HT1080 (cell line): ENCODE measurements around the gene SHD. TPM values are rescaled to one million over a fixed set of nuclear protein-coding genes. Genes with fewer than 3 reads are reported as not detected.

ENCODE experiments used
- DNase-seq: peaks from one replicate; pipeline ENCODE4 v3.0.0-alpha.2; 2015; ENCODE audit warnings: low read depth
- total RNA-seq: library from RNA; depleted of rRNA; stranded (reverse); fragments of >200 nt; shearing (Covaris generic); gene quantifications from 2 replicates; pipeline ENCODE4 v1.2.3, GENCODE V29; 2014

Gene SHD
- total RNA-seq, 1 experiment from 2014 or later: not detected

DNA sequence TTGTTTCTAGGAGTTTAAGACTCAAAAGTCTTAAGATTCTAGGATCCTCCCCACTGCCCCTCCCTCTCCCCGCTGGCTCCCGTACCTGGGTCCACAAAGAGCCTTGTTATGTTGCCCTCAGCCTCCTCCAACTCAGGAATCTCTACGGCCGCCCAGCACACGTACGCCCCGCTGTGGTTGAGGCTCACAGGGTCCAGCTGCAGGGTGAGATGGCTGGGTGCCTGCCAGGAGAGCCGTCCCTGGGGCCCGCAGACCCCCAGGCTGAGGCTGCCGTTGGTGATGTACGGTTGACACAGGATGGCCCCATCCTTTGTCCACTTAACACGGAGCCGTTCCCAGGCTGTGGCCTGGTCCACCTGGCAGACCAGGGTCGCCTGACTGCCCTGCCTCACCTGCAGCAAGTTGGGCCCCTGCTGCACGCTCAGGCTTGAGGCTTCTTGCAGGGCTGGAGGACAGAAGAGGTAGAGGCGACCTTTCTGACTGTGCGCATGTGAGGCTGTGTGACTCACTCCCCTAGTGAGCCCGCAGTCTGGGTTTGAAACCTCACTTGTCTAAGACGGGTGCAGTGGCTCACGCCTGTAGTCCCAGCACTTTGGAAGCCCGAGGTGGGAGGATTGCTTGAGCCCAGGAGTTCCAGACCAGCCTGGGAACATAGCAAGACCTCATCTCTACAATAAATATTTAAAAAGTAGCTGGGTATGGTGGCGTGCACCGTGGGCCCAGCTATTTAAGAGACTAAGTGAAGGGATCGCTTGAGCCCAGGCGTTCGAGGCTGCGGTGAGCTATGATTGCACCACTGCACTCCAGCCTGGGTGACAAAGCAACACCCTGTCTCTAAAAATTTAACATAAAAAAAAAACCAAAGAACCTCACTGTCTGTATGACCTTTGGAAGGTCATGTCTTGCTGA is 19.1 kb downstream of the SHD start:
- peak; percentile 26 for DNase-seq

DNA sequence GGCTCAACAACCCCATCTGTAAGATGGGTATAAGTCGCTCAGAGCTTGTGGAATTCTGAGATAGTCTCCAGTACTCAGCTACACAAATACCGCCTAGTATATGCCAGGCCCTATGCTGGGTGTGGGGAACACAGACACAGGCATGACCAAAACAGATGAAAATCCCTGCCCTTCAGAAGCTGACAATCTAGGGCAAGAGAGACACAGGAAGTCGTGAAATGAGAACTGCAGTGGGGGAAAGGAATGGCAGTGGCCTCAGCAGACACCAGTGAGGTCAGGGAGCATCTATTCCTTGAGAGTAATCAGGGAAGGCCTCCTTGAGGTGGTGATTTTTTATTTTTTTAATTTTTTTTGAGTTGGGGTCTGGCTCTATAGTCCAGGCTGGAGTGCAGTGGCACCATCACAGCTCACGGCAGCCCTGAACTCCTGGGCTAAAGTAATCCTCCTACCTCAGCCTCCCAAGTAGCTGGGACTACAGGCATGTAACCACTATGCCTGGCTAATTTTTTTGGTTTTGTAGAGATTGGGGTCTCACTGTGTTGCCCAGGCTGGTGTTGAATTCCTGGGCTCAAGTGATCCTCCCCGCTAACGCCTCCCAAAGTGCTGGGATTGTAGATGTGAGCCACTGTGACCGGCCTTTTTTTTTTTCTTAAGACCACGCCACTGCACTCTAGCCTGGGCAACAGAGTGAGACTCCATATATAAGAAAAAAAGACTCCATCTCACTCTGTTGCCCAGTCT is 19.9 kb downstream of the SHD start:
- no peak for DNase-seq

DNA sequence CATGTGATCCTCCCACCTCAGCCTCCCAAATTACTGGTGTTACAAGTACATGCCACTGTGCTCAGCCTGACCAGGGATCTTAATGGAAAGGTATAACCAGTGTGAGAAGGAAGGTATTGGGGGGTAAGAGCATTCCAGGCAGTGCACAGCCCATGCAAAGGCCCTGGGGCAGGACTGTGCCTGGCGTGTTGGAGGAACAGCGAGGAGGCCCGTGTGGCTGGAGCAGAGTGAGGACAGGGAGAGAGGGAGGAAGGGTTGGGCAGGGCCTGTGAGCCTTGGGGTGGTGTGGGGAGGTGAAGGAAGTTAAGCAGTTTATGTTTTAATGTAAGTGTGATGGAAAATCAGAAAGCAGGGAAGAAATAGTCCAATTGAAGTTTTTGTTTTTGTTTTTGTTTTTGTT is 21.5 kb downstream of the SHD start:
- DNase-seq: no peak

DNA sequence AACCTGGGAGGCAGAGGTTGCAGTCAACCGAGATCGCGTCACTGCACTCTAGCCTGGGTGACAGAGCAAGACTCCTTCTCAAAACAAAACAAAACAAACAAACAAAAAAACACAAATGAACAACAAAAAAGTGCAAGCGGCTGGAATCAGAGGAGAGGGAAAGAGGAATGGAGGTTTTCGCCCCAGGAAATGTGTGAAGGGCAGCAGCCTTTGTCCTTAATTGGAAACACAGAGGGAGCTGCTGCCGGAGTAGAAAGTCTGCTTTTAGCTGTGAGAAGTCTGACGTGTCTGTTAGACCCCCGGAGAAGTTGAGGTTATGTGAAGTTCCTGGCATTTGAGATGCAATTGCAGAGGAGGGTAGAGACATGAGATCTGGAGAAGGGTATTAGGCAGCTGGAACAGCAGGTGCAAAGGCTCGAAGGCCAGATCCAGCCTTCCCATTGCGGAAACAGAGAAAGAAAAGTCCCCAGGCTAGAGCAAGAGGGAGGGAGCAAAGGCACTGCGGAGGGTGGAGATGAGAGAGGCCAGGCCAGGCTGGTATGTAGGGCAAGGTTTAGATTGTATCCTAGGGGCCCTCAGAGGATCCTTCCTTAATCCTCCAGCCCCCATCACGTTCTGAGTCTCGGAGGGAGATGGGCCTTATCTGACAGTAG is 22.6 kb downstream of the SHD start:
- DNase-seq: no peak

DNA sequence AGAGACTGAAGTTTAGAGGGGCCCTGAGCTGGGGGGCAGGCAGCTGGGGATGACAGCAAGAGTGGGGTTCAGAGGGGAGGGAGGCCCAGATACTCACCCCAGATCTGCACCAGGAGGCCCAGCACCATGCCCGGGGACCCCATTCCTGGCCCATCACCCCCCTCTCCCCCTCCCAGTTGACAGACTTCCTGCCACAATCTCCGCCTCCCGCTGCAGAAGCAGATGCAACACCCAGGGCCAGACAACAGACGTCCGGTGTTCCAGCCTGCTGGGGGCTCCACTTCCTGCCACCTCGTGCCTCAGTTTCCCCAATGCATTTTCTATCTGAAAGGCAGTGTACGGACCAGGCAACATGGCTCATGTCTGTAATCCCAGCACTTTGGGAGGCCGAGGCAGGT is 23.2 kb downstream of the SHD start, which contains the start of gene TMIGD2:
TMIGD2 (minus strand) TSS at position 147 of the 398 bp plus-strand sequence; CDS start at position 143, 4 bp downstream.
- no peak for DNase-seq

DNA sequence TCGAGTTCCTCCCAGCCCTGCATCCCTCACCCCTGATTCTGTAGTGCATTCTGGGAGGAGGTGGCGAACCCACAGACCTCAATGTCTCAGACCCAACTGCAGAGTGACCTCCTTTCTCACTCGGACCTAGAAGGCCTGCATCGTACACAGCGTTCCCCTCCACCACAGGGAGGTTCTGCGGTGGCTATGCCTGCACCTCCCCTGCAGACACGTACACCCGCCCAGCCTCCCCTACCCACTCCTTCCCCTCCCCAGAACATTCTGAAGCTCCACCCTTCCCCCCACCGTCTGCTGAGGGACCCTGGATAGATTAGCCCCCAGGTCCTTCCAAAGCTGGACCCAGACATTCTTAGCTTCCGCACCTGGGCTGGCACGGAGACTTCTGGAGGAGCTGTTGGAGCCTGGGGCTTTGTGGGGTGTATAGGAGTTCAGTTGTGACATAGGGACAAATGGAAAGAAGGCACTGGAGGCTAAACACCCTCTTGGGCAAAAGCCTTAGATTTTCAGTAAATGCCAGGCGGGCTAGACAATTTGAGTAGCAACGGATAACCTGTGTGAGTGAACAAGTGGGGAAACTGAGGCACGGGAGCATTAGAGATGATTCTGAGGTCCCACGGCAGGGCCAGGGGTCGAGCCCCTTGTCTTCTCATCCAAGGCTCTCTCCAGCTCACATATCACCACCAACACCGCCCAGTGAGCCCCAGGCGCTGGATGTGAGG is 24.9 kb downstream of the SHD start:
- no peak for DNase-seq

DNA sequence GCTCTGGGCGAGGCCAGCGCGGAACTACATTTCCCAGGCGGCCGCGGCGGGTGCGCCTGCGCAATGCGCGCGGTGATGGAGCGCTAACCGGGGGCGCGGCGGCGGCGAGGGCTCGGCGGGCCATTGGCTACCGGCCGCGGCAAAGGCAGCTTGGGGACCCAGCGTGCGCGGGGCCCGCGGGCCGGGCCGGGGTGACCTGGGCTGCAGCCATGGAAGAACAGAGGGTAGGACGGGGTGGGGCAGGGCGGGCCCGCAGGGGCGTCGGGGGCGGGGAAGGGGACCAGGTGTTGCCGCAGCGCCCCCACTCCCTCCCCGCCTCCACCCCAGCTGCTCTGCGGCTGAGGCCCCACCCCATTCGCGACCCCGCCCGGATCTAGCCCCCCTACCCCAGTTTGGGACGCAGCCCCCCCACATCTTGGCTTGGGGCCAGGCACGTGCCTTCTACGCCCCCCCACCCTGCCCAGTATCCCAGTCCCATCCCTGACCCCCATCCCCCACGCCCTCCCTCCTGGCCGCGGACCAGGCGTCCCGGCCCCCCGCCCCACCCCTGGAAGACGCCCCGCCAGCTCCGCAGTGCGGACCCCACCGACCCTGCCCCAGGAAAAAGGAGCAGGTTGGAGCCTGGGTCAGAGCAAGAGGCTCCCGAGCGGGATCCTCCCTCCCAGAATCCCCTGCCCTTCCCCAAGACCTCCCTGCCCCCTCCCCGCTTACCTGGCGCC is 25.6 kb downstream of the SHD start, which contains the start of gene FSD1:
FSD1 (plus strand) TSS at position 61 of the 719 bp plus-strand sequence; CDS start at position 210, 149 bp downstream.
- peak; percentile 53 for DNase-seq

DNA sequence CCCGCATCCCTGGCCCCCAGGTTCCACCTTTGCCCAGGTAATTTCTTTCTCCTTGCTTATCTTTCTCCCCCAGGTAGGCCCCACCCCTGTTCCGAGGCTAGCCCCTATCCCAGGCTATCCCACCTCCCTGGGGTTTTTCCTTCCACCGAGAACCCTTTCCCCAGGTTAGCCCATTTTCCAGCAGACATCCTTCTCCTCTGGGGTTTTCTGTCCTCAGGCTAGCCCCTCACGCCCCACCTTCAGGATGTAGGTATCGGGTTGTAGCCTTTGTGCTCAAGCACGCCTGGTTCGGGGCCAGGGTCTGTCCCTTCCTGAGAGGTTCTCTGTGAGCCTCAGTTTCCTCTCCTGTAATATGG is 26.2 kb downstream of the SHD start:
- DNase-seq: no peak

DNA sequence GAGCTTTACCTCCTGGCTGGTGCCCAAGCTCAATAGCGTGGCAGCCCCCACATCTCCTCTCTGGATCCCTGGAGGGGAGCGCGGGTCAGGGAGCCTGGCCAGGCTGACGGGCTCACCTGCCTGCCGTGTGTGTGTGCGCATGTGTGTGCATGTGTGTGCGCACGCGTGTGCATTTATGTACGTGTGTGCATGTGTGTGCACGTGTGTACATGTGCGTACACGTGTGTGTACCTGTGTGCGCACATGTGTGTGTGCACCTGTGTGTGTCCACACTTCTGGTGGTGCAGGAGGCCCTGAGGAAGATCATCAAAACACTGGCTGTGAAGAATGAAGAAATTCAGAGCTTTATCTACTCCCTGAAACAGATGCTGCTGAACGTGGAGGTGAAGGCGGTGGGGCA is 26.6 kb downstream of the SHD start:
- no peak for DNase-seq

DNA sequence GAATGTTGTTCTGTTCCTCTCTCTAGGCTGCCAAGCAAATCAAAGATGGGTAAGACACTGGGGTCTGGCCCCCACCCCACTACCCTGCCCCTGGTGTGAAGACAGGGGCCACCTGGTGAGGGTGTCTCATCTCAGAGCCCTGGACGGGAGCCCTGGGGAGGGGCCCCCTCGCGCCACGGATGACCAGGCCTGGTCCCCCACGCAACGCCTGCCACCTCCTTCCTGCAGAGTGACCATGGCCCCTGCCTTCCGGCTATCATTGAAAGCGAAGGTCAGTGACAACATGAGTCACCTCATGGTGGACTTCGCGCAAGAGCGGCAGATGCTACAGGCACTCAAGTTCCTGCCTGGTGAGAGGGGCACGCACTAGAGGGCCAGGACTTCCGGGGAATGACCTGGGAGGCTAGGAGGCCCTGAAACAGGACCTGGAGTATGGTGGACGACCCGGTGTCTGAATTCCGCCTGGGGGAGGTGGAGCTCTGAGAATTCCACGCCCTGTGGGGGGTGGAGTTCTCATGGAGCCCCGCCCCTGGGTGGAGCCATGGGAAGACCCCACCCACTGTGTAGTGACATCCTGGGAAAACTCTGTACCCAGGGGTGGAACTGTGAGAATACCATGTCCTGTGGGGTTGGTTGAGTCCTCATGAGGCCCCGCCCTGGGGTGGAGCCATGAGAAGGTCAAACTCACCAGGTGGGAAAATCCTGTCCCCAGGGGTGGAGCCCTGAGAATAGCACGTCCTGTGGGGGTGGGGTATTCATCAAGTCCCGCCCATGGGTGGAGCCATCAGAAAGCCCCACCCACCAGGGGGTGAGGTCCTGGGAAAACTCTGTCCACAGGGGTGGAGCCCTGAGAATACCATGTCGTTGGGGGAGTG is 31.4 kb downstream of the SHD start:
- DNase-seq: no peak

DNA sequence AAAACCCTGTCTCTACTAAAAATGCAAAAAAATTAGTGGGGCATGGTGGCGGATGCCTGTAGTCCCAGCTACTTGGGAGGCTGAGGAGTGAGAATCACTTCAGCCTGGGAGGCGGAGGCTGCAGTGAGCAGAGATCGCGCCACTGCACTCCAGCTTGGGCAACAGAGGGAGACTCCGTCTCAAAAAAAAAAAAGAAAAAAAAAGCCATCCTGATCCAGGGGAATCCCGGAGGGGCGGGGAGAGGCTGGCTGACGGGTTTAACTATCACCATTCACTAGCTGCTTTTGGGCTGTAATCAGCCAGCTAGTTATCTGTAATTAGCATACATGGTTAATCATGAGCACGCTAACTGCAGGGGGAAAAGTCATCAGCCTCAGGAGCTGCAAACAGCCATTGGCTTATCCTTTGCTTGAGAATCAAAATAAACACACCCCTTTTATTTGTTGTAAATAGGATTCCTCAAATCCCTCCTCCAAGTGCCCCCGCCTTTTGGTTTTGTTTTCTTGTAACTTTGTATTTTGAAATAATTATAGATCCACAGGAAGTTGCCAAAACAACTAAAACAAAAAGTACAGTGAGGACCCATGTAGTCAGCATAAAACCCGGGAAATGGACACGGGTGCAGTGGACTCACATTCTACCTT is 34.9 kb downstream of the SHD start:
- no peak for DNase-seq

DNA sequence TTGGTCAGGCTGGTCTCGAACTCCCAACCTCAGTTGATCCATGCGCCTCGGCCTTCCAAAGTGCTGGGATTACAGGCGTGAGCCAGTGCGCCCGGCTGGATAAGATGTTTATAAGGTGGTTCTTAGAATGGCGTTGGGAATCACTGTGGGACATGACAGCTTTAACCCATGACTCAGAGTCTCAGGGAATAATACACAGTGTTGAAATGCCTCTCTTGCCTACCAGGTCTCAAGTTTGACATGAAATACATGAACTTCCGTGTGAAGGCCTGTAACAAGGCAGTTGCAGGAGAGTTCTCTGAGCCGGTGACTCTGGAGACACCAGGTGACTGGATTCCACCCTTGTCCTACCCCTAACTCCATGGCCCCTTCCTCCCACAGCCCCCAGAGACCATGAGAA is 37.9 kb downstream of the SHD start:
- DNase-seq: no peak

DNA sequence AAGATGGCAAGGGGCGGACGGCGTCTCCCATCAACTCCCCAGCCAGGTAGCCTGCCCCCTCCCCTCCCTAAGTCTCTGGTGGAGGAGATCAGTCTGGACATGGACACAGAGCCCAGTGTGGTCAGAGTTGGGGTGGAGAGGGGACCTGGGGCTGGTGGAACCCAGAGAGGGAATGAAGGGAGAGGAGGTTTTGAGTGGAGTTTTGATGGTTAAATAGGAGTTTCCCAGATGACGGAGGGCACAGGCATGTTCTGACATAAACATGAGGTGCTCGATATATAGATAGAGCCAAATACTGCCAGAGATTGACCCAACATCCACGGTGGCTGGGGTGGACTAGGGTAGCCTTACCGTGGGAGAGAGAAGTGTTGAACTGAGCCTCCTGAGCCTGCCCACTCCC is 39.4 kb downstream of the SHD start:
- DNase-seq: no peak

DNA sequence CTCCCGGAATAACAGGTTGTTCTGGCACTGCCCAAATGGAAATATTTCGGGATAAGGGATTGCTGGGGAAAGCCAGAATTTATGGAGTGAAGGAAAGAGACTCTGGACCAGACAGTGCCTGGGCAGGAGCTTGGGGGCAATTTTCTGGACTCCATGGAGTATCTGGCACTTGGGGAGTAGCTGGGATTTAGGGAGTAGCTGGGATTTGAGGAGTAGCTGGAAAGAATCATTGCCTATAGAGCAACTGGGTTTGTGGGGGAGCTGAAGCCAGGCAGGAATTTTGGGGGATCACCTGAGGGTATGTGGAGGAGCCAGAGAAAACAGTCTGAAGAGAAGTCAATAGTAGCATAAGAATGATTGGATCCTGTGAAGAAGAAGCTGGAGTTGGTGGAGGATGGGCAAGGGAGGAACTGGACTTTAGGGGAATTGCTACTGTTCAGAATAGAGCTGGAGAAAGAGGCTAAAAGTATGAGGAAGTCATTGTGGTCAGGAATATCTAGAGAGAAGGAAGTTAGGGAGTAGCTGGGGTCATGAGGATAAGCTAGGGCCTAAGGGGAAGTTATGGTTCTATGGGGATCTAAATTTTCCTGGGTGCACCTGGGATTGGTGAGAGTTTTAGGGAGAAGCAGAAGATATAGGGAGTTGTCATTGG is 40.1 kb downstream of the SHD start:
- no peak for DNase-seq

DNA sequence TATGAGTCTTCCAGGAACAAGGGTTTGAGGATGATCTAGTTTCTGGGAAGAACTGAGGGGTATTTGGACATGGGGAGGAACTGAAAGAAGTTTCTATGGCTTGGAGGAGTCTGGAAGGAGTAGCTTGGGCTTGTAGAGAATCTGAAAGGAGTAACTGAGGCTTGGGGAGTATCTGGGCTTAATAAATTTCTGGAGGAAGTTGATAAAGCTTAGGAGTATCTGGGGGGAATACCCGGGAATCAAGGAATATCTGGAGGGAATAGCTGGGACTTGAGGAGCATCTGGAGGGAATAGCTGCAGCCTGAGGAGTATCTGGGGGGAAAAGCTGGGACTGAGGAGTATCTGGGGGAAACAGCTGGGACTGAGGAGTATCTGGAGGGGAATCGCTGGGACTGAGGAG is 41.4 kb downstream of the SHD start:
- DNase-seq: no peak

DNA sequence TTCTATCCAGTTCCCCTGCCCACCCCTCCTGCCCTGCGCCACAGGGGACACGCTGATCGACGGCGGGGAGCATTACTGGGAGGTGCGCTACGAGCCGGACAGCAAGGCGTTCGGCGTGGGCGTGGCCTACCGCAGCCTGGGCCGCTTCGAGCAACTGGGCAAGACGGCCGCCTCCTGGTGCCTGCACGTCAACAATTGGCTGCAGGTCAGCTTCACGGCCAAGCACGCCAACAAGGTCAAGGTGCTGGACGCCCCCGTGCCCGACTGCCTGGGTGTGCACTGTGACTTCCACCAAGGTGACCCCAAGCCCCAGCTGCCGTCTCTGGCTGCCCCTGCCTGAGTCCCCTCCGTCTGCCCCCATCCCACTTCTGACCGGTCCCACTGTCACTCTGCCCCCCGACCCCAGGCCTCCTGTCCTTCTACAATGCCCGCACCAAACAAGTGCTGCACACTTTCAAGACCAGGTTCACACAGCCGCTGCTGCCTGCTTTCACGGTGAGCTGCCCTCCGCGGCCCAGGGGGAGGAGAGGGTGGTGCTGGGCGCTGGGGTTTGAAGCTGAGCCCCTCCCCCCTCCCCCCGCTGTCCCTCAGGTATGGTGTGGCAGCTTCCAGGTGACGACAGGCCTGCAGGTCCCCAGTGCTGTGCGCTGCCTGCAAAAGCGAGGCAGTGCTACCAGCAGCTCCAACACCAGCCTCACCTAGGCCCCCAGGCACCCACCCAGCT is 44.0 kb downstream of the SHD start:
- DNase-seq: no peak

DNA sequence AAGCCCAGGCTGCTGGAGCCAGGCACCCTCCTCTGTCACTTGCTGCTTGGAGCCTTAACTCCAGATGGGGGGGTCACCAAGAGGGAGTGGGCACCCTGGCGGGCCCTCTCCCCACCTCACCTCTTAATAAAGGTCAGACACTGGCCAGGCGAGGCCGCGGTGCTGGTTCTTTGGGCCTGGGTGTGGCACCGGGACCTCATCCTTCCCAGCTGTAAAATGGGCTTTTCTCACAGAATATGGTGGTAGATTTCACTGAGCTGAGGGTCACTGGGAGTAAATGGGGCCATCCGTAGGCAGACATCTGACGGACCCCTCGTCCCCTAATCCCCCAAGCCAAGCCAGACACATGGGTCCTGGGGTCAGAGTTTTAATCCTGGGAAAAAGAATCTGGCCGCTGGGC is 44.6 kb downstream of the SHD start:
- no peak for DNase-seq

DNA sequence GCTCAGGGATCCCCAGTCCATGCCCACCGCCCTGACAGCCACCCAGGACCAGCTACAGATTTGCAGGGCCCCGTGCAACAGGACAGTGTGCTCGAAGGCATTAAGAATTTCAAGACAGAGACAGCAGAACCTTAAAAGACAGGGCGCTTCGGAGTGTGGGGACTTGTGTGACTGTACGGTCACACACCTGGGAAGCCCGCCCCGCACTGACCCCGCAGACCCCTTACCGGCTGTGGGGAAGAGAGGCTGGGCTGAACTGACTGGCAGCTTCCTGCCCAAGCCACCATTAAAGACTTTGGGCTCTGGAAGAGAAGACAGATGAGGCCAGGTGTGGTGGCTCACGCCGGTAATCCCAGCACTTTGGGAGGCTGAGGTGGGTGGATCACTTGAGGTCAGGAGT is 45.2 kb downstream of the SHD start:
- no peak for DNase-seq
